Measurements from ENCODE around the gene PCGF5.
"Not testable (repeated sequence)": the region's sequence is repeated elsewhere in the genome, so short reads cannot be mapped to it uniquely, and the experiment has no call there.

Gene PCGF5

GRCh38 chr10:91309711-91310110 is 89.2 kb downstream of the PCGF5 start:
- TF ChIP-seq CTCF (conservative IDR thresholded peaks at IDR 0.05; ENCODE audit: low read depth, low read length): no peak
- DNase-seq (ENCODE audit: low read depth): no peak
- no peak overlapping the region for H3K4me3 ChIP-seq (ENCODE audit: low read depth, low read length)

- no peak overlapping the region for H3K4me3 ChIP-seq (ENCODE audit: low read depth, low read length)
- no peak for DNase-seq (ENCODE audit: low read depth)
- no peak for TF ChIP-seq CTCF (conservative IDR thresholded peaks at IDR 0.05; ENCODE audit: low read depth, low read length)
Observed at GRCh38 chr10:91311601-91312381, 91.3 kb downstream of the PCGF5 start.

- no peak overlapping the region for H3K4me3 ChIP-seq (ENCODE audit: low read depth, low read length)
- DNase-seq (ENCODE audit: low read depth): no peak
- TF ChIP-seq CTCF (conservative IDR thresholded peaks at IDR 0.05; ENCODE audit: low read depth, low read length): no peak
Observed at GRCh38 chr10:91312382-91312733, 91.9 kb downstream of the PCGF5 start.

GRCh38 chr10:91313796-91314485 is 93.5 kb downstream of the PCGF5 start:
- peak; percentile 86 for DNase-seq (ENCODE audit: low read depth)
- TF ChIP-seq CTCF (conservative IDR thresholded peaks at IDR 0.05; ENCODE audit: low read depth, low read length): no peak
- no peak overlapping the region for H3K4me3 ChIP-seq (ENCODE audit: low read depth, low read length)

GRCh38 chr10:91316486-91316885 is 96.0 kb downstream of the PCGF5 start:
- H3K4me3 ChIP-seq (ENCODE audit: low read depth, low read length): no peak overlapping the region
- DNase-seq (ENCODE audit: low read depth): no peak
- TF ChIP-seq CTCF (conservative IDR thresholded peaks at IDR 0.05; ENCODE audit: low read depth, low read length): no peak

- DNase-seq (ENCODE audit: low read depth): peak; percentile 44
- no peak for TF ChIP-seq CTCF (conservative IDR thresholded peaks at IDR 0.05; ENCODE audit: low read depth, low read length)
- H3K4me3 ChIP-seq (ENCODE audit: low read depth, low read length): no peak overlapping the region
Observed at GRCh38 chr10:91317541-91317940, 97.1 kb downstream of the PCGF5 start.

- no peak overlapping the region for H3K4me3 ChIP-seq (ENCODE audit: low read depth, low read length)
- no peak for TF ChIP-seq CTCF (conservative IDR thresholded peaks at IDR 0.05; ENCODE audit: low read depth, low read length)
Observed at GRCh38 chr10:91319336-91319735, 98.9 kb downstream of the PCGF5 start.

GRCh38 chr10:91323293-91323905 is 102.9 kb downstream of the PCGF5 start:
- not testable (repeated sequence) for H3K4me3 ChIP-seq (ENCODE audit: low read depth, low read length); DNase-seq (ENCODE audit: low read depth)

More at GRCh38 chr10:91319336-91319735, 98.9 kb downstream of the PCGF5 start:
- DNase-seq (ENCODE audit: low read depth): no peak
